Calu3 (cell line): ENCODE results near the gene B9D1. TPM values are rescaled to one million over a fixed set of nuclear protein-coding genes. Genes with fewer than 3 reads are reported as not detected.
A peak's percentile ranks its signal among the peaks of the same experiment; 100 is the strongest.

Experiments used
- Bru-seq: library from RNA; stranded (reverse); fragments of 400-500 nt; gene quantifications from one replicate; lab custom pipeline; 2021; lab: Mats Ljungman, UMichigan
- BruChase-seq, 2 experiments: library from RNA; stranded (reverse); fragments of 400-500 nt; gene quantifications; one replicate each; lab custom pipeline; 2021; lab: Mats Ljungman, UMichigan
- BruUV-seq: library from RNA; stranded (reverse); fragments of 400-500 nt; replicated peaks from 2 replicates; lab custom pipeline; 2021; lab: Mats Ljungman, UMichigan
- CTCF ChIA-PET: fragments of 300-600 bp; sonication (Branson Sonifier 250); formaldehyde crosslinking; loops from one replicate; lab custom pipeline; 2022; ENCODE audit warnings: antibody characterized with exemption; lab: Charles Lee
- DNase-seq: peaks from one replicate; pipeline ENCODE4 v3.0.0; 2022
- H3K27ac Mint-ChIP-seq: one replicate; pipeline ENCODE4 v1.8.0; 2022; ENCODE audit warnings: mixed read lengths; ENCODE audit not compliant: unreplicated experiment
- H3K27me3 Mint-ChIP-seq: one replicate; pipeline ENCODE4 v1.8.0; 2022; ENCODE audit warnings: mixed read lengths; ENCODE audit not compliant: unreplicated experiment
- H3K36me3 Mint-ChIP-seq: one replicate; pipeline ENCODE4 v1.8.0; 2022; ENCODE audit warnings: mild to moderate bottlenecking, moderate library complexity, mixed read lengths; ENCODE audit not compliant: insufficient read depth, unreplicated experiment
- H3K4me1 Mint-ChIP-seq: one replicate; pipeline ENCODE4 v1.8.0; 2022; ENCODE audit warnings: mild to moderate bottlenecking, low read depth, mixed read lengths; ENCODE audit not compliant: unreplicated experiment
- H3K4me3 Mint-ChIP-seq: one replicate; pipeline ENCODE4 v1.8.0; 2022; ENCODE audit warnings: mild to moderate bottlenecking, low read depth, moderate library complexity, mixed read lengths; ENCODE audit not compliant: unreplicated experiment
- H3K9me3 Mint-ChIP-seq: one replicate; pipeline ENCODE4 v1.8.0; 2022; ENCODE audit warnings: low read depth, mixed read lengths; ENCODE audit not compliant: unreplicated experiment
- CTCF ChIP-seq: fragments of 200-600 bp; IDR thresholded peaks from one replicate; pipeline ENCODE4 v1.8.0; 2022; ENCODE audit warnings: antibody characterized with exemption; ENCODE audit not compliant: unreplicated experiment
- intact Hi-C: fragments of 100-400 bp; cut with micrococcal nuclease; formaldehyde crosslinking; loops from one replicate; pipeline ENCODE4 v1.10.0; 2022; ENCODE audit not compliant: unreplicated experiment
- long read RNA-seq: library from polyadenylated mRNA; stranded (forward); transcript quantifications from one replicate; pipeline ENCODE4 v2.0.0, GENCODE V29; 2022
- total RNA-seq: library from RNA; stranded (reverse); gene quantifications from 2 replicates; pipeline ENCODE4 v1.2.3, GENCODE V29; 2022

The B9D1 gene
- total RNA-seq = 14.1 and 15.6 TPM in 2 replicates
- Bru-seq, nascent RNA = percentile 48 among the genes with signal in this experiment
- percentile 38 among the genes with signal in this experiment for BruChase-seq, experiment 1, labeled RNA remaining after a 6-hour chase
- BruChase-seq, experiment 2, labeled RNA remaining after a 2-hour chase = percentile 41 among the genes with signal in this experiment
- long read RNA-seq, transcript B9D1-201 (7 exons, 908 nt) = major isoform, 14 of 22 reads
- long read RNA-seq, partial matches to known transcripts = 2 of 22 reads
- long read RNA-seq, other reads (novel, unspliced or antisense) = 3 of 22 reads

GRCh38 chr17:19362277-19363113, at the start of gene B9D1:
Gene B9D1 (minus strand): TSS chr17:19362723. CDS start chr17:19362569, 154 bp downstream.
- Mint-ChIP-seq H3K4me3 (peak within 1 kb of the TSS; percentile 70), H3K27ac (peak within 1 kb of the TSS; percentile 60), H3K27me3 (no peaks in the 10 kb centered on the region), H3K9me3 (no peaks in the 10 kb centered on the region), H3K36me3 (peaks cover 20% of the 10 kb centered on the region), H3K4me1 (peaks cover 9% of the 10 kb centered on the region)
- peak; percentile 83 for DNase-seq
- CTCF ChIA-PET = interaction anchor here (0.7 to 2.0 kb wide), 7 partner anchors 15 to 400 kb away, joined by 4 to 30 read pairs (median 5); partner anchors contain the start of genes ALDH3A2 and MAPK7
- no TSS peak for BruUV-seq
- TF ChIP-seq CTCF = peak; percentile 74
- intact Hi-C loops = loop anchor here (1.0 to 10.0 kb wide), 2 partner anchors 85 to 402 kb away; no protein-coding TSS in a partner anchor

GRCh38 chr17:19411631-19412030, 49.1 kb upstream of the B9D1 start:
- DNase-seq = no peak
- H3K4me1 Mint-ChIP-seq = no peaks in the 10 kb centered on the region
- intact Hi-C loops = no loop called here
- no peaks in the 10 kb centered on the region for H3K36me3 Mint-ChIP-seq
- no peak for TF ChIP-seq CTCF
- H3K27ac Mint-ChIP-seq = no peak overlapping the region
- BruUV-seq = no TSS peak
- CTCF ChIA-PET = interaction anchor here (0.6 kb wide), 1 partner anchor 1144 kb away, joined by 3 read pairs; no protein-coding TSS in a partner anchor
- H3K27me3 Mint-ChIP-seq = peaks cover 22% of the 10 kb centered on the region
- H3K9me3 Mint-ChIP-seq = no peaks in the 10 kb centered on the region
- H3K4me3 Mint-ChIP-seq = no peak overlapping the region

GRCh38 chr17:19410875-19411620, 48.5 kb upstream of the B9D1 start, which contains the start of gene RNF112:
Gene RNF112 (plus strand): TSS chr17:19411232. CDS start chr17:19411409, 177 bp downstream.
- no peaks in the 10 kb centered on the region for H3K4me1 Mint-ChIP-seq
- intact Hi-C loops = no loop called here
- H3K27me3 Mint-ChIP-seq = peaks cover 22% of the 10 kb centered on the region
- TF ChIP-seq CTCF = no peak
- no peak within 1 kb of the TSS for H3K27ac Mint-ChIP-seq
- no peaks in the 10 kb centered on the region for H3K9me3 Mint-ChIP-seq
- BruUV-seq = no TSS peak
- no peak within 1 kb of the TSS for H3K4me3 Mint-ChIP-seq
- CTCF ChIA-PET = interaction anchor here (0.6 kb wide), 1 partner anchor 1143 kb away, joined by 3 read pairs; no protein-coding TSS in a partner anchor
- DNase-seq = no peak
- no peaks in the 10 kb centered on the region for H3K36me3 Mint-ChIP-seq

GRCh38 chr17:19410091-19410490, 47.6 kb upstream of the B9D1 start:
- Mint-ChIP-seq H3K36me3 (no peaks in the 10 kb centered on the region), H3K4me1 (no peaks in the 10 kb centered on the region), H3K4me3 (no peak overlapping the region), H3K9me3 (no peaks in the 10 kb centered on the region), H3K27me3 (peaks cover 22% of the 10 kb centered on the region), H3K27ac (no peak overlapping the region)
- CTCF ChIA-PET = no interaction called here
- no peak for TF ChIP-seq CTCF
- intact Hi-C loops = no loop called here
- DNase-seq = no peak
- BruUV-seq = no TSS peak
